GM13977 (cell line): Measurements from ENCODE around the gene CDX1.

Source experiments
- DNase-seq: peaks from one replicate; pipeline ENCODE4 v3.0.0; 2012; ENCODE audit warnings: low spot score
- in situ Hi-C: fragments of 300-500 bp; cut with MboI; formaldehyde crosslinking; loops from one replicate; pipeline ENCODE4 v1.12.0; 2022; ENCODE audit warnings: low sequenced_read_pairs, low pct_unique_long_range_greater_than_20kb, mixed read lengths, inconsistent platforms; ENCODE audit not compliant: unreplicated experiment
- TF ChIP-seq, protein P1 (sequence below): IDR thresholded peaks from 2 replicates; pipeline ENCODE4 v1.5.1; 2012; ENCODE audit warnings: mild to moderate bottlenecking, control low read depth; ENCODE audit not compliant: insufficient read depth; ENCODE audit errors: extremely low read depth, missing control alignments

CDX1 gene

DNA sequence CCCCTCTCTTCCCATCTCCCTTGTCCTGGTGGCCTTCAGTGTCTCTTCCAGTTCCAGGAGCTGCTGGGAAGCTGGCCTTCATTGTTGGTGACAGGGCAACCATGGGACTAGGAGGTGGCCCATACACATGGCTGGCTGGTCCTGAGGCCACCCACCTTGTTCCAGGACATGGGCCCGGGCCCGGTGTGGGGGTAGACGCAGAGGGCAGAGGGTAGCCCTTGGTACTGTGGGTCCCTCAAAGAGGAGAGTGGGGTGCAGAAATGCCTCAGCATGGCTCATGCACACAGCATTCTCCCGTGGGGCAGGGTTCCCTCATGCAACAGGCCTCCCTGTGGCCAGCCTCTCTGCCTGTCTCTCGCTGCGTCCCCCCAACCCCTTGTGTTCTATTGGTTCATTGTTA is 44.1 kb downstream of the CDX1 start:
- TF ChIP-seq, protein P1, sequence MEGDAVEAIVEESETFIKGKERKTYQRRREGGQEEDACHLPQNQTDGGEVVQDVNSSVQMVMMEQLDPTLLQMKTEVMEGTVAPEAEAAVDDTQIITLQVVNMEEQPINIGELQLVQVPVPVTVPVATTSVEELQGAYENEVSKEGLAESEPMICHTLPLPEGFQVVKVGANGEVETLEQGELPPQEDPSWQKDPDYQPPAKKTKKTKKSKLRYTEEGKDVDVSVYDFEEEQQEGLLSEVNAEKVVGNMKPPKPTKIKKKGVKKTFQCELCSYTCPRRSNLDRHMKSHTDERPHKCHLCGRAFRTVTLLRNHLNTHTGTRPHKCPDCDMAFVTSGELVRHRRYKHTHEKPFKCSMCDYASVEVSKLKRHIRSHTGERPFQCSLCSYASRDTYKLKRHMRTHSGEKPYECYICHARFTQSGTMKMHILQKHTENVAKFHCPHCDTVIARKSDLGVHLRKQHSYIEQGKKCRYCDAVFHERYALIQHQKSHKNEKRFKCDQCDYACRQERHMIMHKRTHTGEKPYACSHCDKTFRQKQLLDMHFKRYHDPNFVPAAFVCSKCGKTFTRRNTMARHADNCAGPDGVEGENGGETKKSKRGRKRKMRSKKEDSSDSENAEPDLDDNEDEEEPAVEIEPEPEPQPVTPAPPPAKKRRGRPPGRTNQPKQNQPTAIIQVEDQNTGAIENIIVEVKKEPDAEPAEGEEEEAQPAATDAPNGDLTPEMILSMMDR = no peak
- DNase-seq = no peak
- in situ Hi-C loops = loop anchor here (25.0 kb wide), 1 partner anchor 573 kb away; no protein-coding TSS in a partner anchor

DNA sequence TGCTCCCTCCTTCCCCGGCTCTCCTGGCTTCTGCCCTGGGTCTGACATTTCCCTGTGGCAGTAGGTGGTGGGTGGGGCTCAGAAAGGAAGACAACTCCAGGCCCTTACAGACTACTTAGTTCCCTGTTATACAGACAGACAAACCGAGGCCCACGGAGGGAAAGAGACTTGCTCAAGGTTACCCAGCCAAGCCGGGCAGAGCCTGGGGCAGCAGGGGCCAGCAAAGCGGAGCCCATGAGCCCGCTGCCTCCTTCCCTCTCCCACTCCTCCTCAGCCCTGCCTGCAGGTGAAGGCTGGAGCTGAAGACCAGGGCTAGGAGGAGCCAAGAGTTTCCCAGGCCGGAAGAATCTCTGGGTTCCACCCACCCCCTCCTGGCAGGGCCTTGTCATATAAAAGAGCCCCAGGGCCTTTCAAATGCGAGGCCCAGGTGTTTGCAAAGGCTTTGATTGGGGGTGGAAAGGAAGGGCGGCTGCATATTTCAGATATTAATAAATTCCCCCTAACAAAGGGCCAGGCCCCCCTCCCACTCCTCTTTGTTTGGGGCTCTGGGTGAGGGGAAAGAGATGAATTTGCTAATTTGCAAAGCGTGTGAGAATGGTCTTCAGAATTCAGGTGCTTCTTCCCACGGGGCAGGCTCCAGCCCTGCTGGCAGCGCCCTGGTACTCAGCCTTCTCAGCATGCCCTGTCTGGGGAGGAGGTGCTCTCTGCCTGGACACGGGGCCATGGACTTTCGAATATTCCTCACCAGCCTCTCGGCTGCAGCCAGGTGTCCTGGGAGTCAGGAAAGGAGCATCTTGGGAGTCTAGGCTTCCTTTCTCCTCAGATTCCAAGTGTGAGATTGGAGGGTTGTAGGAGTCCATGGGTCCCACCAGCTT is 44.8 kb downstream of the CDX1 start:
- TF ChIP-seq, protein P1 = no peak
- in situ Hi-C loops = loop anchor here (25.0 kb wide), 1 partner anchor 574 kb away; no protein-coding TSS in a partner anchor
- no peak for DNase-seq

DNA sequence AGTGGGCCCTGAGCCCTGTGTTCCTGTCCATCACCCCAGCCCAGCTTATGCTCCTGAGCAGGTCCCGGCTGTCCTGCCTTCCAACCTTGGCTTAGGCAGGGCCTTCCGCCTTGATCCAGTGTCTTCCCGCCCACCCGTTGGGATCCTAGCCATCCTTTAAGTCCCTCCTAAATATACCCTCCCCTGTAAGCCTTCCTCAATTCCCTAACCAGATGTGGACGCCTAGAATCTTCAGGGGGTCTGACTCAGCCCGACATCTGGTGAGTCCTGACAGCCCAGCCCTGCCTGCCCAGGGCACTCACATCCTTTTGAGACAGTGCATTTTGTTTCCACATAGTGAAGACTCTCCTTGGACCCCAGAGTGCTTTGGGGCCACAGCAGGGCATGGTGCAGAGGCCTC is 47.0 kb downstream of the CDX1 start:
- no peak for DNase-seq
- TF ChIP-seq, protein P1 = no peak
- in situ Hi-C loops = loop anchor here (25.0 kb wide), 1 partner anchor 576 kb away; no protein-coding TSS in a partner anchor

DNA sequence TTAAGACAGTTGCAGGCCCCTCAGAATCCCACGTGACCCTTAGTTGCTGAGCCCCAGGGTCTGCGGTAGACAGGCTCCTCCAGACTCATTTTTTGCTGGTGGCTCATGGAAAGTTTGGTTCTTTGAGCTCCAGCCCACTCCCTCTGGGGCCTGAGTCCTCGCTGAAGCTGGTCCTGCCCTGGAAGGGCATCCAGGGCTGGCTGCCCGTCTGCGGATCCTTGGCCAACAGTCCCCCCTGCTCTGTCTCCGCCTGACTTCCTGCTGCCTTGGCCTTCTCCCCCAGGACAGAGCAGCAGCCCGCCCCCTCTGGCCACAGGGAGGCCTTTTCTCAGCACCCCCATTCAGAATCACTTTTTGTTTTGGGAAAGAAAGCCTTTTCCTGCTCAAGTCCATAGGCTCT is 47.7 kb downstream of the CDX1 start:
- no peak for DNase-seq
- TF ChIP-seq, protein P1 = peak; percentile 11
- in situ Hi-C loops = loop anchor here (25.0 kb wide), 1 partner anchor 577 kb away; no protein-coding TSS in a partner anchor

DNA sequence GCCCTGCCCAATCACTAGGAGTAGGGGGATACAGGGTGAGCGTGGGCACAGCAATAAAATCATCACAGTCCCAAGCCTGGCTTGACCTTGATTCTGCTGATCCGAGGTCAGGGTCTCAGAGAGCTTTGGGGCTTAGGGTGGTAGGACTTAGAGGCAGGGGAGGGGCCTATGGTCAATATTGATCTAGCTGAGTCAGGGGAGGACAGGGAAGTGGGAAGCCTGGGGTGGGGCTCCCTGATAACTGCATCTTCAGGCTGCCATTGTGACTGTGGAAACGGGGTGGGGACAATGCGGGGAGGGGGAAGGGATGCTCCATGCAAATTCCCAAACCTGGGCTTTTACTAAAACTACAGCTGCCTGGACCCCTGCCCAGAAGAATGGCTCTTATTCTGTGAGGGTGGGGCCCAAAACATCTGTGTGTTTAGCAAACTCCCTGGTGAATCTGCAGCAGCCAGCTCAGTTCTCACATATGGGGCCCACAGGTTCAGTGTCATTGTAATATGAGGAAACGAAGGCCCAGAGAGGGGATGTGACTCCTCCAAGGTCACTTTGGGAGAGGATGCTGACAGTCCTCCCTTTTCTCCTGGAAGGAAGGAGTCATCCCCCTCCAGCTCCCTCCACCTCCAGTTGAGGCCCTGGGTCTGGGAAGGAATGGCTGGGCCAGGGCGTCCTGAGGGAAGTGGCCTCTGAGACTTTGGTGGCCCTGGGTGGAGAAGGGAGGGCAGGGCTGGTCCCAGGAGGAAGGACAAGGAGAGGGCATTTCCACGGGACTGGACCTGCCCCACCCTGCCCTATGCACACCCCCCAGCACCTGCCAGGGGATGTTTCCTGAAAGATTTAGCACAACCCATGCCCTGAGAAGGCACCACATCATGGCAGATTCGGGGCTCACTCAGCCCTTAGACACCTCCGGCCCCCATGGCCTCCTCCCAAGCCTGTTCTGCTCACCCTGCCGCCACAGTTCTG is 49.7 kb downstream of the CDX1 start:
- TF ChIP-seq, protein P1 = no peak
- no peak for DNase-seq
- in situ Hi-C loops = loop anchor here (25.0 kb wide), 1 partner anchor 579 kb away; no protein-coding TSS in a partner anchor

DNA sequence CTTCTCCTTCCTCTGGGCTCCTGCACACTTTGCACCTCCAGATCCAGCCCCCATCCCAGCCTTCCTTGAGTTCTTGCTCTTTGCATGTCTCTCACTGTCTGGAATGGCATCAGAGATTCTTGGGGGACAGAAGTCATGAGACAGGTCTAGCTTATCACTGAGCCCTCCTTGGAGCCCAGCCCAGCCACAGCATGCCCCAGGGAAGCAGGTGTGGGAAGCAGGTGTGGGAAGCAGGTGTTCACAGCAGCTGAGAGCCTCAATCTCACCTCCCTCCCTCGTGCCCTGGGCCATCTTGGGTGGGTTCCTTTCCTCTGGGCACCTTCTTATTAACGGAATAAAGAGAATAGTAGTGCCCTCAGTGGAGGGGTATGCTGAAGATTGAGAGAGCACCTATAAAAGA is 50.5 kb downstream of the CDX1 start:
- TF ChIP-seq, protein P1 = no peak
- in situ Hi-C loops = loop anchor here (25.0 kb wide), 1 partner anchor 580 kb away; no protein-coding TSS in a partner anchor
- no peak for DNase-seq
